Hematopoietic multipotent progenitor cell treated with erythropoietin and hydrocortisone succinate and interleukin-3 and kit ligand, for 17 days (in vitro differentiated cells): Measurements from ENCODE around the gene GALNTL6.
"Not testable (repeated sequence)": the region's sequence is repeated elsewhere in the genome, so short reads cannot be mapped to it uniquely, and the experiment has no call there.

Source experiments
- DNase-seq: peaks from one replicate; pipeline ENCODE4 v3.0.0-alpha.2; 2015; ENCODE audit warnings: low spot score

GALNTL6 gene

GRCh38 chr4:172947594-172947993 lies 1134.4 kb downstream of the GALNTL6 start:
- DNase-seq, result no peak

GRCh38 chr4:172950990-172951389 lies 1137.8 kb downstream of the GALNTL6 start:
- no peak for DNase-seq

- no peak for DNase-seq
These were observed 1138.7 kb downstream of the GALNTL6 start for GRCh38 chr4:172951679-172952451.

- no peak for DNase-seq
These were observed 1140.8 kb downstream of the GALNTL6 start for GRCh38 chr4:172953896-172954568.

- not testable (repeated sequence) for DNase-seq
These were observed 1143.1 kb downstream of the GALNTL6 start for GRCh38 chr4:172956340-172956739.

GRCh38 chr4:172957216-172957615 lies 1144.0 kb downstream of the GALNTL6 start:
- DNase-seq, result no peak

- no peak for DNase-seq
These were observed 1149.6 kb downstream of the GALNTL6 start for GRCh38 chr4:172962564-172963353.

- DNase-seq, result no peak
These were observed 1150.5 kb downstream of the GALNTL6 start for GRCh38 chr4:172963498-172964294.

- DNase-seq, result not testable (repeated sequence)
These were observed 1157.0 kb downstream of the GALNTL6 start for GRCh38 chr4:172970189-172970588.

- DNase-seq, result no peak
These were observed 1161.4 kb downstream of the GALNTL6 start for GRCh38 chr4:172974586-172974985.

- DNase-seq, result no peak
These were observed 1162.5 kb downstream of the GALNTL6 start for GRCh38 chr4:172975651-172976229.

GRCh38 chr4:172977491-172978041 lies 1164.4 kb downstream of the GALNTL6 start:
- not testable (repeated sequence) for DNase-seq

- no peak for DNase-seq
These were observed 1165.6 kb downstream of the GALNTL6 start for GRCh38 chr4:172978848-172979247.

- DNase-seq, result no peak
These were observed 1166.1 kb downstream of the GALNTL6 start for GRCh38 chr4:172979332-172979731.

- DNase-seq, result no peak
These were observed 1167.0 kb downstream of the GALNTL6 start for GRCh38 chr4:172980219-172980618.

GRCh38 chr4:172982151-172982590 lies 1169.0 kb downstream of the GALNTL6 start:
- DNase-seq, result no peak

- DNase-seq, result no peak
These were observed 1169.8 kb downstream of the GALNTL6 start for GRCh38 chr4:172983014-172983413.

GRCh38 chr4:172983631-172984030 lies 1170.4 kb downstream of the GALNTL6 start:
- DNase-seq, result no peak

- no peak for DNase-seq
These were observed 1172.3 kb downstream of the GALNTL6 start for GRCh38 chr4:172985552-172985951.

GRCh38 chr4:172986114-172986513 lies 1172.9 kb downstream of the GALNTL6 start:
- no peak for DNase-seq
